Fibroblast of the aortic adventitia (primary cell): ENCODE results near the gene MRPL14. TPM values are rescaled to one million over a fixed set of nuclear protein-coding genes. Genes with fewer than 3 reads are reported as not detected.
A peak's percentile ranks its signal among the peaks of the same experiment; 100 is the strongest.

ENCODE experiments used
- DNase-seq: peaks from one replicate; pipeline ENCODE4 v3.0.0-alpha.2; 2010; ENCODE audit warnings: low read depth
- H3K4me3 ChIP-seq: 2 replicates; pipeline ENCODE4 v1.5.1; 2011; ENCODE audit warnings: low read depth, mild to moderate bottlenecking, control low read depth, low read length, moderate library complexity
- CTCF ChIP-seq: IDR thresholded peaks from 2 replicates; pipeline ENCODE4 v1.5.1; 2011; ENCODE audit warnings: mild to moderate bottlenecking, low read length, control low read depth, inconsistent platforms; ENCODE audit not compliant: insufficient read depth
- total RNA-seq: library from RNA; depleted of rRNA; stranded (reverse); fragments of >200 nt; gene quantifications from 2 replicates; pipeline ENCODE4 v1.2.3, GENCODE V29; 2012; ENCODE audit warnings: low replicate concordance

The MRPL14 gene
- total RNA-seq, 1 donor = 34.5 TPM

- DNase-seq = no peak
- no peak overlapping the region for H3K4me3 ChIP-seq
- no peak for TF ChIP-seq CTCF
Observed at GRCh38 chr6:44133981-44134711, 6.9 kb upstream of the MRPL14 start.

GRCh38 chr6:44133003-44133931 is 6.0 kb upstream of the MRPL14 start:
- peak; percentile 57 for DNase-seq
- TF ChIP-seq CTCF = no peak
- peak overlapping the region; percentile 9 for H3K4me3 ChIP-seq

GRCh38 chr6:44132476-44132875 is 5.2 kb upstream of the MRPL14 start:
- TF ChIP-seq CTCF = no peak
- DNase-seq = no peak
- H3K4me3 ChIP-seq = no peak overlapping the region

GRCh38 chr6:44131892-44132291 is 4.6 kb upstream of the MRPL14 start:
- no peak for TF ChIP-seq CTCF
- DNase-seq = no peak
- no peak overlapping the region for H3K4me3 ChIP-seq

- H3K4me3 ChIP-seq = no peak overlapping the region
- TF ChIP-seq CTCF = no peak
- no peak for DNase-seq
Observed at GRCh38 chr6:44129841-44130322, 2.6 kb upstream of the MRPL14 start.

GRCh38 chr6:44128020-44128917 is 1.0 kb upstream of the MRPL14 start:
- no peak for DNase-seq
- H3K4me3 ChIP-seq = peak overlapping the region; percentile 85
- TF ChIP-seq CTCF = peak; percentile 23
